ENCODE data around the gene ZNF549. TPM values are rescaled to one million over a fixed set of nuclear protein-coding genes. Genes with fewer than 3 reads are reported as not detected.

ZNF549 gene
- total RNA-seq, 2 experiments from 2014 or later: 3.7 to 4.6 TPM

DNA sequence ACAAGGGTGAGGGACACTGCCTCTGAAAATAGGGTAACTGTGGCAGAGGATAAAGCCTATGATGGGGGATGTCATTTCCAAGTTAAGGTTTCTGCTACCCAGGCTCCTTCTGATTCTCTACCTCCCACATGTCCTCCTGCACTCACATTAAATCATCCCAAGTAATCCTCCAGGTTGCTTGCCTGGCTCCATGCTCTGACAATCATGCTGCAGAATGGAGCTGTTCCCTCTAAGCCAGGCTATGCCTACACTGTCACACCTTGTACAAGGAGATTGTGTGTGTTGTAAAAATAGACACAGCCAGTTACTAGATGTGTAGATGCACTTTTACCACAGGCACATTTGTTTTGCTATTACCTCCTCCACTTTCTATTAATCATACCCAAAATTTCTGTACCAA lies 43.6 kb downstream of the ZNF549 start:
- Mint-ChIP-seq H3K9me3 (ENCODE audit: low read depth) (peaks cover 75% of the 10 kb centered on the region), H3K36me3 (ENCODE audit: low read depth) (peaks cover 57% of the 10 kb centered on the region)
- intact Hi-C loops (cut with DNase I, micrococcal nuclease): no loop called here

GRCh38 chr19:57572415-57572947 lies 45.3 kb downstream of the ZNF549 start:
- DNase-seq: no peak
- Mint-ChIP-seq H3K27me3 (no peaks in the 10 kb centered on the region), H3K4me1 (peaks cover 8% of the 10 kb centered on the region), H3K9me3 (ENCODE audit: low read depth) (peaks cover 75% of the 10 kb centered on the region), H3K27ac (no peak overlapping the region), H3K36me3 (ENCODE audit: low read depth) (peaks cover 66% of the 10 kb centered on the region), H3K4me3 (no peak overlapping the region)
- ChIA-PET CTCF (no interaction called here), POLR2A (no interaction called here)
- intact Hi-C loops (cut with DNase I, micrococcal nuclease): no loop called here
- ATAC-seq: no peak

More for the DNA sequence above, 43.6 kb downstream of the ZNF549 start:
- no peaks in the 10 kb centered on the region for H3K4me1 Mint-ChIP-seq
- no peak overlapping the region for H3K27ac Mint-ChIP-seq
- no peak overlapping the region for H3K4me3 Mint-ChIP-seq
- no peak for DNase-seq
- ChIA-PET POLR2A (no interaction called here), CTCF (no interaction called here)
- no peak for ATAC-seq
- H3K27me3 Mint-ChIP-seq: no peaks in the 10 kb centered on the region

- H3K36me3 Mint-ChIP-seq (ENCODE audit: low read depth): peaks cover 67% of the 10 kb centered on the region
- CTCF ChIA-PET: no interaction called here
- H3K9me3 Mint-ChIP-seq (ENCODE audit: low read depth): peaks cover 59% of the 10 kb centered on the region
- H3K4me1 Mint-ChIP-seq: peaks cover 20% of the 10 kb centered on the region
- no peak for DNase-seq
- H3K4me3 Mint-ChIP-seq: no peak overlapping the region
- no peaks in the 10 kb centered on the region for H3K27me3 Mint-ChIP-seq
- intact Hi-C loops (cut with DNase I, micrococcal nuclease): loop anchor here (5.0 kb wide), 5 partner anchors 36 to 606 kb away; partner anchors contain the start of genes ZNF134 (in 1 of the 2), ZNF274 (in 1 of the 2), ZNF329 (in 1 of the 2) and ZNF460 (in 1 of the 2)
- POLR2A ChIA-PET: no interaction called here
- H3K27ac Mint-ChIP-seq: no peak overlapping the region
- ATAC-seq: no peak
These were observed 49.5 kb downstream of the ZNF549 start for GRCh38 chr19:57576661-57577060.

DNA sequence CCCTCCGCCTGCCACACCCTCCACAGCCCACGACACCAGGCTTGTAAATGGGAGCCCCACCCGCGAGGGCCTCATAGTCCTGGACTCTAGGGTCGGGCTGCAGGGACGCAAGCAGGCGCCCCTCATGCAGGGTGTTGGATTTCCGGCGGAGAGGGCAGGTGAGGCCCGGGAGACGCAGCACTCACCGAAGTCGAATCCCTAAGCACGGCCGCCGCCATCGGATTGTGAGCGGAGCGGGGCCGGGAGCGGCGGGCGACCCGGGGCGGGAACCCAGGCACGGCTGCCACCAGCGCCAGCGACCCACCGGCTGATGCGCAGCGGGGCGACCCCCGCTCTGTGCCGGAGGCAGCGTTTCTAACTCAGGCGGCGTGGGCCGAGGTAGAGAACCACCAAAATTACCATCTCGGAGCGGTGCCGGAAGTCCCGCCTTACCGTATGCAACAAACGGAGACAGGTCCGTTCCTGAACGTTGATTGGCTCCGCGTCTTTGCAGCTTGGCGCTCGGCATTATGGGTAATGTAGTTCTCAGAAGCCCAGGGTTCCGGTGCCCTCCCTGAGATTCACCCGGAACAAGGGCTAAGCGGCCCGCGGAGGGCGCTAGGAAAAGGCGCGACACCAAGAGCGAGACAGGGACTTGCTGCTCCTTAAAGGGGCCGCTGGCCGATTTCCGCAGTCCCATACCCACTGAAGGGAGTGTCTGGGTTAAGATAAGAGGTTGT lies 51.5 kb downstream of the ZNF549 start, which contains the start of gene ZNF416:
ZNF416 (minus strand) TSS at position 425 of the 719 bp plus-strand sequence; CDS start at position 218, 207 bp downstream.
- peaks cover 56% of the 10 kb centered on the region for H3K9me3 Mint-ChIP-seq (ENCODE audit: low read depth)
- intact Hi-C loops (cut with DNase I, micrococcal nuclease): loop anchor here (1.0 to 5.0 kb wide), 23 partner anchors 19 to 862 kb away; partner anchors contain the start of genes ZNF134 (in 2 of the 2), ZNF419 (in 2 of the 2), ZNF530 (in 2 of the 2) and ZNF548 (in 2 of the 2)
- DNase-seq: peak; percentile 97
- H3K27ac Mint-ChIP-seq: peak within 1 kb of the TSS; percentile 77
- H3K4me1 Mint-ChIP-seq: peaks cover 23% of the 10 kb centered on the region
- H3K36me3 Mint-ChIP-seq (ENCODE audit: low read depth): peaks cover 50% of the 10 kb centered on the region
- H3K4me3 Mint-ChIP-seq: peak within 1 kb of the TSS; percentile 77
- POLR2A ChIA-PET: no interaction called here
- peak; percentile 96 for ATAC-seq
- CTCF ChIA-PET: no interaction called here
- H3K27me3 Mint-ChIP-seq: no peaks in the 10 kb centered on the region

- ChIA-PET POLR2A (no interaction called here), CTCF (no interaction called here)
- intact Hi-C loops (cut with DNase I, micrococcal nuclease): no loop called here
- peaks cover 22% of the 10 kb centered on the region for H3K4me1 Mint-ChIP-seq
- peaks cover 49% of the 10 kb centered on the region for H3K9me3 Mint-ChIP-seq (ENCODE audit: low read depth)
- ATAC-seq (no peak), DNase-seq (no peak)
- no peak overlapping the region for H3K4me3 Mint-ChIP-seq
- no peaks in the 10 kb centered on the region for H3K27me3 Mint-ChIP-seq
- no peak overlapping the region for H3K27ac Mint-ChIP-seq
- H3K36me3 Mint-ChIP-seq (ENCODE audit: low read depth): peaks cover 42% of the 10 kb centered on the region
These were observed 56.0 kb downstream of the ZNF549 start for GRCh38 chr19:57583104-57583520.

DNA sequence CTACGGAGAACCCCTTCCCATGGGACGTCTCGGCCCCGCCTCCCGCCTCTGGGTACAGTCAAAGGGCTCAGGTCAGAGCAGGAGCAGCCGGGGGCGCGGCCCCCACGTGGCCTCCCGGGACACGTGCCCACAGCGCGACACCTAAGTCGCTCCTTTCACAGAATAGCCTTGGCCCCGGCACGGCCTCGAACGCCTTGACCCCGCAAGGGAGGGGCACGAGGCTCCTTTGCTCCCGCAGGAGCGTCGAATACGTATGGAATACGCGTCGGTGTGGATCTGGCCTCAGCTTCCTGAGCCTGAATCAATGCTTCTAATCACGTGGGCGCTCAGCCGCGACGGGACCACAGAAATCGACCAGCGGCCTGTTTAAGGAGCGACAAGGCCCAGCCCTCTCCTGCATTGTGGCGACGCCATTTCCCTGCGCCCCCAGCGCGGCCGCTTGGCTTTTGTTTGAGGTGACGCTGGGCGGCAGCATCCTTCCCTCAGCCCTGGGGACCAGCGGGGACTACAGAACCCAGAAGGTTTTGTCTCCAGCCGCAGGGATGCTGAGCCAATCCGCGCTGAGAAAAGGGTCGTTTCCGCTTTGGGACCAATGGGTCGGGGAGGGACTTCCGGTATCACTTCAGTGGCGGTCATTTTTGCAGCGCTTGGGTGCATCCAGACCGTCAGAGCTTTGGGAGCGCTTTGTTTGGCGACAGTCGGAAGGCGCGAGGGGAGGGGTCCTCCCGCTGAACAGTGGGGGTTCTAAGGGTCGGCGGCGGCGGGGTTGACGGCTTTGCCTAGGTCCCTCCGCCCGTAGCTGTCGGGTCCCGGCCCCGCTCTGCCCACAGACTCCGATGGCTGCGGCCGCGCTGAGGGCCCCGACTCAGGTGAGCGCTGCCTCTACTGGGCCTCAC lies 56.6 kb downstream of the ZNF549 start, which contains the start of gene ZIK1:
ZIK1 (plus strand) TSS at position 625 of the 896 bp plus-strand sequence; CDS start at position 837, 212 bp downstream.
- H3K9me3 Mint-ChIP-seq (ENCODE audit: low read depth): peaks cover 50% of the 10 kb centered on the region

DNA sequence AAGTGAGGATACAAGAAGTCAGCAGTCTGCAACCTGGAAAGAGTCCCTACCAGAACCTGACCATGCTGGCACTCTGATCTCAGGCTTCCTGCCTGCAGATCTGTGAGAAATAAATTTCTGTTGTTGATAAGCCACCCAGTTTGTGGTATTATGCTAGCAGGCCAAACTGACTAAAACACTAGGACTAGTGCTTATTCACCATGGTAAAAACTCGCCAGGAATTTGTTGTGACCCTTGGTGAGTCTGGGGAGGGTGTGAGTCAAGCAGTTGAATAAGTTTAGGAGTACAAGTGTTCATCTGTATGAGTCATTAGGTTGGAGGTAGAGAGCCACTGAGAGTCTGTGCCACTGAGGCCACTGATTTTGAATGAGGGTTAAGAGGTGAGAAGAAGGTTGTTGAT lies 60.4 kb downstream of the ZNF549 start:
- H3K27me3 Mint-ChIP-seq: no peaks in the 10 kb centered on the region
- ATAC-seq: no peak
- H3K27ac Mint-ChIP-seq: no peak overlapping the region
- ChIA-PET CTCF (no interaction called here), POLR2A (no interaction called here)
- no peak for DNase-seq
- H3K4me3 Mint-ChIP-seq: no peak overlapping the region
- H3K36me3 Mint-ChIP-seq (ENCODE audit: low read depth): peaks cover 80% of the 10 kb centered on the region
- intact Hi-C loops (cut with DNase I, micrococcal nuclease): no loop called here
- H3K9me3 Mint-ChIP-seq (ENCODE audit: low read depth): peaks cover 64% of the 10 kb centered on the region
- H3K4me1 Mint-ChIP-seq: peaks cover 17% of the 10 kb centered on the region

More for the DNA sequence above, 56.6 kb downstream of the ZNF549 start, which contains the start of gene ZIK1:
- H3K27ac Mint-ChIP-seq: peak within 1 kb of the TSS; percentile 85
- peaks cover 21% of the 10 kb centered on the region for H3K4me1 Mint-ChIP-seq
- peaks cover 48% of the 10 kb centered on the region for H3K36me3 Mint-ChIP-seq (ENCODE audit: low read depth)
- ChIA-PET CTCF (no interaction called here), POLR2A (no interaction called here)
- peak within 1 kb of the TSS; percentile 81 for H3K4me3 Mint-ChIP-seq
- intact Hi-C loops (cut with DNase I, micrococcal nuclease): loop anchor here (1.0 kb wide), 2 partner anchors 16 to 50 kb away; partner anchors contain the start of genes ZNF211 (in 1 of the 2) and ZNF530 (in 1 of the 2)
- peak; percentile 90 for DNase-seq
- no peaks in the 10 kb centered on the region for H3K27me3 Mint-ChIP-seq
- ATAC-seq: peak; percentile 87

DNA sequence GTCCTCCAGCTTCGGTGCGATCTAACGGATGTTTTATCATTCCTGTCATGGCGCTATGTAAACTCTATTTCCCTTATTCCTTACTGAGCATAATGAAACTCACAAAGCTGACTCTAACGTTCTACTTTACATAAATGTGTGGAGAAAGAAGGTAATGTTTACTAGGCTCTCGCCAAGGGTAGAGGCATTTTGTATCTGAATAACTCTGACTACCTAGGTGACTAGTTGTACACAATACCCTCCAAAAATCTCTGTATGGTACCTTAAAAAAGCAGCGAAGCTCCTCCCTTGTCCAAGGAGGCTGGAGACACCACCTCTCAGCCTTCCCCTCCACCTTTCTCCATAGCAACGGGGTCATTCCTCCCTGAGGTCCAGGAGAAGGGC lies 72.2 kb downstream of the ZNF549 start:
- peaks cover 12% of the 10 kb centered on the region for H3K4me1 Mint-ChIP-seq
- peak overlapping the region; percentile 81 for H3K4me3 Mint-ChIP-seq
- no peaks in the 10 kb centered on the region for H3K27me3 Mint-ChIP-seq
- H3K27ac Mint-ChIP-seq: peak overlapping the region; percentile 79
- intact Hi-C loops (cut with DNase I, micrococcal nuclease): loop anchor here (1.0 kb wide), 8 partner anchors 15 to 188 kb away; partner anchors contain the start of genes ZNF134 (in 2 of the 2), ZIK1 (in 1 of the 2), ZNF17 (in 1 of the 2) and ZNF211 (in 1 of the 2)
- ATAC-seq: peak; percentile 54
- peaks cover 37% of the 10 kb centered on the region for H3K9me3 Mint-ChIP-seq (ENCODE audit: low read depth)
- ChIA-PET CTCF (no interaction called here), POLR2A (no interaction called here)
- no peak for DNase-seq
- H3K36me3 Mint-ChIP-seq (ENCODE audit: low read depth): peaks cover 36% of the 10 kb centered on the region

GRCh38 chr19:57599761-57600383 lies 72.7 kb downstream of the ZNF549 start, which contains the start of gene ZNF530:
TSS of gene ZNF530 (plus strand) at chr19:57599885. CDS start at chr19:57604346, 4,461 bp downstream.
- H3K36me3 Mint-ChIP-seq (ENCODE audit: low read depth): peaks cover 41% of the 10 kb centered on the region
- peaks cover 40% of the 10 kb centered on the region for H3K9me3 Mint-ChIP-seq (ENCODE audit: low read depth)
- POLR2A ChIA-PET: interaction anchor here (0.5 kb wide), 1 partner anchor 253 kb away, joined by 3 read pairs; no protein-coding TSS in a partner anchor

GRCh38 chr19:57606931-57607330 lies 79.8 kb downstream of the ZNF549 start:
- DNase-seq (no peak), ATAC-seq (no peak)
- peaks cover 46% of the 10 kb centered on the region for H3K9me3 Mint-ChIP-seq (ENCODE audit: low read depth)
- no peaks in the 10 kb centered on the region for H3K4me1 Mint-ChIP-seq
- no peak overlapping the region for H3K27ac Mint-ChIP-seq
- intact Hi-C loops (cut with DNase I, micrococcal nuclease): no loop called here
- H3K27me3 Mint-ChIP-seq: no peaks in the 10 kb centered on the region
- H3K36me3 Mint-ChIP-seq (ENCODE audit: low read depth): peaks cover 67% of the 10 kb centered on the region
- POLR2A ChIA-PET: no interaction called here
- no peak overlapping the region for H3K4me3 Mint-ChIP-seq
- CTCF ChIA-PET: no interaction called here

More at GRCh38 chr19:57599761-57600383, 72.7 kb downstream of the ZNF549 start, which contains the start of gene ZNF530:
- DNase-seq: peak; percentile 95
- intact Hi-C loops (cut with DNase I, micrococcal nuclease): loop anchor here (1.0 kb wide), 8 partner anchors 14 to 189 kb away; partner anchors contain the start of genes ZNF134 (in 2 of the 2), ZIK1 (in 1 of the 2), ZNF17 (in 1 of the 2) and ZNF211 (in 1 of the 2)
- Mint-ChIP-seq H3K4me3 (peak within 1 kb of the TSS; percentile 81), H3K27me3 (no peaks in the 10 kb centered on the region), H3K4me1 (peaks cover 12% of the 10 kb centered on the region), H3K27ac (peak within 1 kb of the TSS; percentile 79)
- peak; percentile 98 for ATAC-seq
- CTCF ChIA-PET: no interaction called here

Data from activated CD4-positive, alpha-beta T cell treated with anti-CD3 and anti-CD28 coated beads for 36 hours (primary cell).